IMR-90 (cell line): ENCODE results near the gene TTI1. TPM values are rescaled to one million over a fixed set of nuclear protein-coding genes. Genes with fewer than 3 reads are reported as not detected.

Experiments
- ATAC-seq: fragments of 200-7000 bp; cut with Tn5 transposase; 2 replicates; pipeline ENCODE4 v1.9.1; 2020; ENCODE audit warnings: low read depth, mild to moderate bottlenecking, moderate library complexity
- BruUV-seq: library from RNA; stranded (reverse); fragments of 400-500 nt; replicated peaks from 2 replicates; lab custom pipeline; 2021; lab: Mats Ljungman, UMichigan
- CTCF ChIA-PET: fragments of 300-600 bp; formaldehyde crosslinking; extraction: SDS; loops from one replicate; lab custom pipeline; 2021; ENCODE audit warnings: antibody characterized with exemption; lab: Yijun Ruan, JAX
- POLR2A ChIA-PET: fragments of 300-600 bp; sonication (Branson Sonifier 250); formaldehyde crosslinking; loops from one replicate; lab custom pipeline; 2022; ENCODE audit warnings: antibody characterized with exemption; ENCODE audit not compliant: unreplicated experiment; lab: Charles Lee
- DNase-seq: peaks from one replicate; pipeline ENCODE4 v3.0.0; 2013
- H2AFZ ChIP-seq: replicated peaks from 2 replicates; pipeline ENCODE3; 2013; ENCODE audit warnings: low read length, mild to moderate bottlenecking; ENCODE audit not compliant: poor library complexity
- H2AK5ac ChIP-seq: 2 replicates; pipeline ENCODE4 v1.6.1; 2013; ENCODE audit warnings: low read depth, low read length, inconsistent platforms
- H2AK9ac ChIP-seq: replicated peaks from 2 replicates; pipeline ENCODE3; 2013; ENCODE audit warnings: mild to moderate bottlenecking, low read depth, low read length, moderate library complexity; ENCODE audit not compliant: poor library complexity
- H2BK120ac ChIP-seq: 2 replicates; pipeline ENCODE4 v1.6.1; 2013; ENCODE audit warnings: low read depth, low read length, inconsistent platforms
- H2BK15ac ChIP-seq: 3 replicates; pipeline ENCODE4 v1.6.1; 2013; ENCODE audit warnings: low read depth, low read length, inconsistent platforms
- H2BK20ac ChIP-seq: 2 replicates; pipeline ENCODE4 v1.6.1; 2013; ENCODE audit warnings: low read depth, mild to moderate bottlenecking, inconsistent platforms, low read length, moderate library complexity
- H2BK5ac ChIP-seq: 2 replicates; pipeline ENCODE4 v1.6.1; 2013; ENCODE audit warnings: mild to moderate bottlenecking, low read depth, low read length, inconsistent platforms; ENCODE audit not compliant: poor library complexity, severe bottlenecking
- H3K14ac ChIP-seq: replicated peaks from 2 replicates; pipeline ENCODE4 v1.6.1; 2013; ENCODE audit warnings: low read depth, low read length, inconsistent platforms
- H3K18ac ChIP-seq: 2 replicates; pipeline ENCODE4 v1.6.1; 2013; ENCODE audit warnings: low read depth, low read length, control low read depth
- H3K23ac ChIP-seq: 2 replicates; pipeline ENCODE4 v1.6.1; 2013; ENCODE audit warnings: low read depth, low read length, inconsistent platforms
- H3K27ac ChIP-seq: 2 replicates; pipeline ENCODE4 v1.5.1; 2013; ENCODE audit warnings: mild to moderate bottlenecking, control low read depth, low read length; ENCODE audit not compliant: insufficient read depth
- H3K27me3 ChIP-seq: 2 replicates; pipeline ENCODE4 v1.6.1; 2013; ENCODE audit warnings: low read length; ENCODE audit not compliant: control insufficient read depth, insufficient read depth
- H3K36me3 ChIP-seq: 2 replicates; pipeline ENCODE4 v1.6.1; 2013; ENCODE audit warnings: low read length, mixed read lengths; ENCODE audit not compliant: control insufficient read depth, insufficient read depth
- H3K4ac ChIP-seq: 2 replicates; pipeline ENCODE4 v1.6.1; 2013; ENCODE audit warnings: low read depth, low read length, inconsistent platforms
- H3K4me1 ChIP-seq: 2 replicates; pipeline ENCODE4 v1.6.1; 2013; ENCODE audit warnings: low read length, mixed read lengths; ENCODE audit not compliant: control insufficient read depth, insufficient read depth
- H3K4me2 ChIP-seq: 2 replicates; pipeline ENCODE4 v1.6.1; 2013; ENCODE audit warnings: low read depth, mild to moderate bottlenecking, control low read depth, low read length, moderate library complexity
- H3K4me3 ChIP-seq: 2 replicates; pipeline ENCODE4 v1.5.1; 2013; ENCODE audit warnings: low read depth, mild to moderate bottlenecking, control low read depth, low read length, moderate library complexity; ENCODE audit not compliant: insufficient read depth
- H3K56ac ChIP-seq: 2 replicates; pipeline ENCODE4 v1.6.1; 2013; ENCODE audit warnings: low read length, inconsistent platforms; ENCODE audit not compliant: insufficient read depth; ENCODE audit errors: extremely low read depth
- H3K79me1 ChIP-seq, 2 experiments: 2 replicates each; pipeline ENCODE4 v1.6.1; 2013; ENCODE audit warnings: low read length in 2 of 2, inconsistent platforms in 1 of 2, low read depth in 1 of 2
- H3K9ac ChIP-seq: 2 replicates; pipeline ENCODE4 v1.6.1; 2013; ENCODE audit warnings: low read depth, low read length, control low read depth
- H3K9me1 ChIP-seq: 2 replicates; pipeline ENCODE4 v1.6.1; 2013; ENCODE audit warnings: low read length, inconsistent platforms; ENCODE audit not compliant: insufficient read depth
- H3K9me3 ChIP-seq: 2 replicates; pipeline ENCODE4 v1.6.1; 2013; ENCODE audit warnings: low read length; ENCODE audit not compliant: control insufficient read depth, insufficient read depth
- H4K20me1 ChIP-seq: 2 replicates; pipeline ENCODE4 v1.6.1; 2013; ENCODE audit warnings: low read length, inconsistent platforms; ENCODE audit not compliant: insufficient read depth
- H4K5ac ChIP-seq: 2 replicates; pipeline ENCODE4 v1.6.1; 2013; ENCODE audit warnings: mild to moderate bottlenecking, low read depth, low read length, control low read depth
- H4K8ac ChIP-seq, 2 experiments: 2 replicates each; pipeline ENCODE4 v1.6.1; 2013; ENCODE audit warnings: low read depth in 2 of 2, low read length in 2 of 2, control low read depth in 1 of 2, inconsistent platforms in 1 of 2
- H4K91ac ChIP-seq: 2 replicates; pipeline ENCODE4 v1.6.1; 2013; ENCODE audit warnings: low read depth, low read length, inconsistent platforms; ENCODE audit not compliant: insufficient read depth
- BHLHE40 ChIP-seq: fragments of 150-350 bp; IDR thresholded peaks from 2 replicates; pipeline ENCODE4 v1.6.1; 2016; ENCODE audit warnings: mild to moderate bottlenecking, low read depth, low read length
- MAZ ChIP-seq: IDR thresholded peaks from 2 replicates; pipeline ENCODE4 v1.6.1; 2012; ENCODE audit warnings: low read depth, mild to moderate bottlenecking, low read length, improper control_type of control experiment, moderate library complexity, borderline replicate concordance
- POLR2A ChIP-seq: IDR thresholded peaks from 2 replicates; pipeline ENCODE4 v1.6.1; 2012; ENCODE audit warnings: mild to moderate bottlenecking, low read depth, low read length
- RAD21 ChIP-seq: IDR thresholded peaks from 2 replicates; pipeline ENCODE4 v1.6.1; 2012; ENCODE audit warnings: low read length, improper control_type of control experiment
- RCOR1 ChIP-seq: IDR thresholded peaks from 2 replicates; pipeline ENCODE4 v1.6.1; 2012; ENCODE audit warnings: mild to moderate bottlenecking, low read length, improper control_type of control experiment; ENCODE audit not compliant: insufficient replicate concordance
- RFX5 ChIP-seq: IDR thresholded peaks from 2 replicates; pipeline ENCODE4 v1.8.0; 2012; ENCODE audit warnings: low read depth, mild to moderate bottlenecking, low read length, moderate library complexity
- SMC3 ChIP-seq: fragments of 150-350 bp; IDR thresholded peaks from 2 replicates; pipeline ENCODE4 v1.6.1; 2016; ENCODE audit warnings: low read depth, mild to moderate bottlenecking, antibody characterized with exemption, low read length, moderate library complexity
- whole genome bisulfite sequencing, 2 experiments: methylation state at CpG; one replicate each; pipeline versions ENCODE4 v1.1.5 to v1.1.7; 2013; ENCODE audit warnings: missing lambda C conversion rate in 2 of 2; ENCODE audit not compliant: insufficient read length in 1 of 2; ENCODE audit errors: extremely low coverage in 2 of 2; 5-methylcytosine and 5-hydroxymethylcytosine counted together
- dilution Hi-C: fragments of 300-500 bp; cut with HindIII; formaldehyde crosslinking; loops from one replicate; pipeline ENCODE4 v1.14.3; 2018; ENCODE audit warnings: low sequenced_read_pairs; ENCODE audit not compliant: unreplicated experiment
- in situ Hi-C: fragments of 300-500 bp; cut with MboI; formaldehyde crosslinking; loops from 3 replicates; pipeline ENCODE4 v1.14.3; 2019; ENCODE audit warnings: low sequenced_read_pairs, inconsistent platforms, mixed read lengths
- intact Hi-C: fragments of 100-400 bp; cut with micrococcal nuclease; formaldehyde crosslinking; loops from 2 replicates; pipeline ENCODE4 v1.10.0; 2022
- polyA plus RNA-seq, 3 experiments: library from polyadenylated mRNA; depleted of rRNA; stranded (reverse); fragments of >200 nt; gene quantifications; 2 replicates each; pipeline ENCODE4 v1.2.3, GENCODE V29; 2012; ENCODE audit warnings: low replicate concordance in 1 of 3
- total RNA-seq: library from RNA; depleted of rRNA; stranded (reverse); fragments of >200 nt; gene quantifications from 2 replicates; pipeline ENCODE4 v1.2.3, GENCODE V29; 2012
- TF ChIP-seq, protein P1 (sequence below): fragments of 150-350 bp; IDR thresholded peaks from 2 replicates; pipeline ENCODE4 v1.6.1; 2016; ENCODE audit warnings: low read depth, mild to moderate bottlenecking, low read length, moderate library complexity, borderline replicate concordance
- TF ChIP-seq, protein P2 (sequence below): conservative IDR thresholded peaks from 2 replicates; pipeline ENCODE4 v1.5.1; 2012; ENCODE audit warnings: mild to moderate bottlenecking, low read depth, low read length, improper control_type of control experiment

The TTI1 gene
- total and polyA plus RNA-seq, 2 of the 4 experiments (the other 2 are of a cell fraction): 12.5 to 17.6 TPM

DNA sequence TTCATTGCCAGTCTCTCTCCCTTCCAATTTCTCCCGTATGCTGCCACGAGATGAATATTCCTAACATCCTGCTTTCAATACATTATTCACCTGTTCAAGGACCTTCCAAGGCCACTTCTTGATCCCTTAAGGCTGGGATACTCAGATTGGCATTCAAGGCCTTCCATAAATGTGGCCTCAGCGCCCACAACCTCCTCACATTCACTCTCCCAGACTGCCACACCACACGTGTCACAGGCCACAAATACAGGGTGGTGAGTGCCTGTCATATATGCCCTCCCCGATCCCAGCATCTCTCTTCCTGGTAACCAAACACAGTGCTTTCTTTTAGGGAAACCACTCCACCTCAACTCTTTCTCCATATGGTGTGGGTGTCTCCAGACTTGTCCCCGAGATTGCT is 55.5 kb downstream of the TTI1 start:
- H3K4me2 ChIP-seq: no peak overlapping the region
- no peak overlapping the region for H3K23ac ChIP-seq
- no peak overlapping the region for H3K14ac ChIP-seq
- H2AK9ac ChIP-seq: no peak overlapping the region
- ATAC-seq: no peak
- H3K36me3 ChIP-seq: peaks cover 1% of the 10 kb centered on the region
- no TSS peak for BruUV-seq
- H3K9me1 ChIP-seq: no peaks in the 10 kb centered on the region
- H3K9ac ChIP-seq: no peak overlapping the region
- no peak overlapping the region for H4K91ac ChIP-seq
- H2BK5ac ChIP-seq: no peak overlapping the region
- DNase-seq: no peak
- no peak overlapping the region for H3K27ac ChIP-seq
- no peak overlapping the region for H3K18ac ChIP-seq
- H3K9me3 ChIP-seq: no peaks in the 10 kb centered on the region
- WGBS, 2 experiments: 71% methylated on average over 2 of the region's 6 CpGs; no CpG with 5 or more reads in 1 of the 2 experiments
- TF ChIP-seq POLR2A (no peak), RAD21 (no peak), RFX5 (no peak), RCOR1 (no peak), SMC3 (no peak), MAZ (no peak), BHLHE40 (no peak)
- TF ChIP-seq, protein P1, sequence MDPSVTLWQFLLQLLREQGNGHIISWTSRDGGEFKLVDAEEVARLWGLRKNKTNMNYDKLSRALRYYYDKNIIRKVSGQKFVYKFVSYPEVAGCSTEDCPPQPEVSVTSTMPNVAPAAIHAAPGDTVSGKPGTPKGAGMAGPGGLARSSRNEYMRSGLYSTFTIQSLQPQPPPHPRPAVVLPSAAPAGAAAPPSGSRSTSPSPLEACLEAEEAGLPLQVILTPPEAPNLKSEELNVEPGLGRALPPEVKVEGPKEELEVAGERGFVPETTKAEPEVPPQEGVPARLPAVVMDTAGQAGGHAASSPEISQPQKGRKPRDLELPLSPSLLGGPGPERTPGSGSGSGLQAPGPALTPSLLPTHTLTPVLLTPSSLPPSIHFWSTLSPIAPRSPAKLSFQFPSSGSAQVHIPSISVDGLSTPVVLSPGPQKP: no peak
- TF ChIP-seq, protein P2, sequence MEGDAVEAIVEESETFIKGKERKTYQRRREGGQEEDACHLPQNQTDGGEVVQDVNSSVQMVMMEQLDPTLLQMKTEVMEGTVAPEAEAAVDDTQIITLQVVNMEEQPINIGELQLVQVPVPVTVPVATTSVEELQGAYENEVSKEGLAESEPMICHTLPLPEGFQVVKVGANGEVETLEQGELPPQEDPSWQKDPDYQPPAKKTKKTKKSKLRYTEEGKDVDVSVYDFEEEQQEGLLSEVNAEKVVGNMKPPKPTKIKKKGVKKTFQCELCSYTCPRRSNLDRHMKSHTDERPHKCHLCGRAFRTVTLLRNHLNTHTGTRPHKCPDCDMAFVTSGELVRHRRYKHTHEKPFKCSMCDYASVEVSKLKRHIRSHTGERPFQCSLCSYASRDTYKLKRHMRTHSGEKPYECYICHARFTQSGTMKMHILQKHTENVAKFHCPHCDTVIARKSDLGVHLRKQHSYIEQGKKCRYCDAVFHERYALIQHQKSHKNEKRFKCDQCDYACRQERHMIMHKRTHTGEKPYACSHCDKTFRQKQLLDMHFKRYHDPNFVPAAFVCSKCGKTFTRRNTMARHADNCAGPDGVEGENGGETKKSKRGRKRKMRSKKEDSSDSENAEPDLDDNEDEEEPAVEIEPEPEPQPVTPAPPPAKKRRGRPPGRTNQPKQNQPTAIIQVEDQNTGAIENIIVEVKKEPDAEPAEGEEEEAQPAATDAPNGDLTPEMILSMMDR: no peak
- no peaks in the 10 kb centered on the region for H3K4me1 ChIP-seq
- intact Hi-C loops (no loop called here), in situ Hi-C loops (no loop called here), dilution Hi-C loops (no loop called here)
- POLR2A ChIA-PET: no interaction called here
- no peaks in the 10 kb centered on the region; the same call in 1 of the 2 replicates for H3K27me3 ChIP-seq
- H2AK5ac ChIP-seq: no peak overlapping the region
- no peak overlapping the region for H2AFZ ChIP-seq
- CTCF ChIA-PET: no interaction called here
- no peak overlapping the region for H3K4ac ChIP-seq
- no peak overlapping the region for H3K56ac ChIP-seq
- H2BK120ac ChIP-seq: no peak overlapping the region
- no peak overlapping the region for H2BK15ac ChIP-seq
- no peak overlapping the region for H4K5ac ChIP-seq
- H2BK20ac ChIP-seq: no peak overlapping the region
- H3K4me3 ChIP-seq: no peak overlapping the region
- H4K20me1 ChIP-seq: no peaks in the 10 kb centered on the region
- H4K8ac ChIP-seq: no peak overlapping the region
- H3K79me1 ChIP-seq: no peaks in the 10 kb centered on the region
